Testis (tissue), 3 donors: Measurements from ENCODE around the gene CADPS2. TPM values are rescaled to one million over a fixed set of nuclear protein-coding genes. Genes with fewer than 3 reads are reported as not detected.

Experiments used
- DNase-seq: peaks from one replicate; pipeline ENCODE4 v3.0.0-alpha.2; 2019
- H3K27ac ChIP-seq, 2 donors: fragments of 200-600 bp; sonication (generic); one replicate each; pipeline ENCODE4 v1.5.1; 2019
- H3K27me3 ChIP-seq: fragments of 200-600 bp; sonication (generic); one replicate; pipeline ENCODE4 v1.5.1; 2019
- H3K36me3 ChIP-seq: fragments of 200-600 bp; sonication (generic); one replicate; pipeline ENCODE4 v1.5.1; 2017; ENCODE audit warnings: low read depth; ENCODE audit errors: missing control alignments
- H3K4me1 ChIP-seq: fragments of 200-600 bp; sonication (generic); one replicate; pipeline ENCODE4 v1.5.1; 2019
- H3K4me3 ChIP-seq, 2 donors: fragments of 200-600 bp; sonication (generic); one replicate each; pipeline ENCODE4 v1.5.1; 2017 to 2019
- H3K9me3 ChIP-seq: fragments of 200-600 bp; sonication (generic); one replicate; pipeline ENCODE4 v1.5.1; 2017
- POLR2A ChIP-seq: fragments of 450-650 bp; IDR thresholded peaks from one replicate; pipeline ENCODE4 v1.6.1; 2017; ENCODE audit warnings: antibody characterized with exemption, mild to moderate bottlenecking, moderate library complexity
- WGBS, 2 donors: methylation state at CpG; one replicate each; pipeline ENCODE4 v1.1.5; 2018; 5-methylcytosine and 5-hydroxymethylcytosine counted together
- intact Hi-C: fragments of 100-400 bp; cut with DNase I; formaldehyde crosslinking; loops from one replicate; pipeline ENCODE4 v1.15.1; 2023; ENCODE audit warnings: low total_unique reads
- polyA plus RNA-seq: library from polyadenylated mRNA; stranded (reverse); fragments of 350-450 nt; fragmentation: Illumina TruSeq; extraction: RNeasy Lipid Tissue Mini Kit (QIAGEN cat#74804); gene quantifications from one replicate; pipeline ENCODE4 v1.2.3, GENCODE V29; 2014; ENCODE audit warnings: low read depth, low replicate concordance; ENCODE audit not compliant: insufficient read depth
- total RNA-seq, 2 donors: library from RNA; depleted of rRNA; stranded (reverse); fragments of >200 nt; gene quantifications; one replicate each; pipeline ENCODE4 v1.2.3, GENCODE V29; 2016
- TF ChIP-seq, protein P1 (sequence below), 3 experiments: fragments of 450-650 bp in 2 of 3; fragments of 200-600 bp in 1 of 3; sonication (generic) in 1 of 3; IDR thresholded peaks; one replicate each; pipeline ENCODE4 v1.5.1; 2016 to 2019; ENCODE audit warnings: antibody characterized with exemption in 3 of 3, mild to moderate bottlenecking in 2 of 3, moderate library complexity in 1 of 3

CADPS2 gene
- total and polyA plus RNA-seq, 3 donors from 2014 or later: 6.0 to 9.9 (median 9.3) TPM

DNA sequence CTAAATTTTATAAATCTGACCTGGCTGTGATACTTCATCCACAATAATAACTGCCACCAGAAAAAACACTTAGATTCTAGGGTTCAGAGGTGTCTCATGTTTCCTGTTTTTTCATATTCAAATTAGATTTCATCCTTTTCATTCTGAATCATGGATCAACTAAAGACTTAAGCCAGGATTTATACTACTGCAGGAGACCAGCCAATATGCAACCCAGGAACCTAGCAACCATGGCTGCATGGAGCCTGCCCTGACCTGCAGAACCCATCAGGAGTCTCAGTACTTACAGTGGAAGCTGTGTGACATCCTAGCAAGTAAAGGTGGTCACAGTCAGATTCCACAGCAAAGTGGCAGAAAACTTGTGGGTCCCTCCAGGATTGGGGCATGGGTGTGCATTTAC, 143.0 kb downstream of the CADPS2 start:
- no peaks in the 10 kb centered on the region for H3K27me3 ChIP-seq
- no peaks in the 10 kb centered on the region for H3K9me3 ChIP-seq
- no peak overlapping the region for H3K27ac ChIP-seq
- no peak for DNase-seq
- intact Hi-C loops: no loop called here
- H3K36me3 ChIP-seq: no peaks in the 10 kb centered on the region
- H3K4me3 ChIP-seq: no peak overlapping the region
- TF ChIP-seq POLR2A: no peak
- TF ChIP-seq, protein P1, sequence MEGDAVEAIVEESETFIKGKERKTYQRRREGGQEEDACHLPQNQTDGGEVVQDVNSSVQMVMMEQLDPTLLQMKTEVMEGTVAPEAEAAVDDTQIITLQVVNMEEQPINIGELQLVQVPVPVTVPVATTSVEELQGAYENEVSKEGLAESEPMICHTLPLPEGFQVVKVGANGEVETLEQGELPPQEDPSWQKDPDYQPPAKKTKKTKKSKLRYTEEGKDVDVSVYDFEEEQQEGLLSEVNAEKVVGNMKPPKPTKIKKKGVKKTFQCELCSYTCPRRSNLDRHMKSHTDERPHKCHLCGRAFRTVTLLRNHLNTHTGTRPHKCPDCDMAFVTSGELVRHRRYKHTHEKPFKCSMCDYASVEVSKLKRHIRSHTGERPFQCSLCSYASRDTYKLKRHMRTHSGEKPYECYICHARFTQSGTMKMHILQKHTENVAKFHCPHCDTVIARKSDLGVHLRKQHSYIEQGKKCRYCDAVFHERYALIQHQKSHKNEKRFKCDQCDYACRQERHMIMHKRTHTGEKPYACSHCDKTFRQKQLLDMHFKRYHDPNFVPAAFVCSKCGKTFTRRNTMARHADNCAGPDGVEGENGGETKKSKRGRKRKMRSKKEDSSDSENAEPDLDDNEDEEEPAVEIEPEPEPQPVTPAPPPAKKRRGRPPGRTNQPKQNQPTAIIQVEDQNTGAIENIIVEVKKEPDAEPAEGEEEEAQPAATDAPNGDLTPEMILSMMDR (IDR thresholded peaks at IDR 0.05): no peak
- H3K4me1 ChIP-seq: no peaks in the 10 kb centered on the region

GRCh38 chr7:122738947-122739346, 147.3 kb downstream of the CADPS2 start:
- Histone ChIP-seq H3K27ac (no peak overlapping the region), H3K9me3 (no peaks in the 10 kb centered on the region), H3K36me3 (no peaks in the 10 kb centered on the region), H3K4me1 (no peaks in the 10 kb centered on the region), H3K4me3 (no peak overlapping the region), H3K27me3 (no peaks in the 10 kb centered on the region)
- DNase-seq: no peak
- intact Hi-C loops: no loop called here
- TF ChIP-seq, protein P1 (IDR thresholded peaks at IDR 0.05): no peak
- no peak for TF ChIP-seq POLR2A
- WGBS, 2 donors: 81 to 83% methylated on average over 2 of the region's 2 CpGs

DNA sequence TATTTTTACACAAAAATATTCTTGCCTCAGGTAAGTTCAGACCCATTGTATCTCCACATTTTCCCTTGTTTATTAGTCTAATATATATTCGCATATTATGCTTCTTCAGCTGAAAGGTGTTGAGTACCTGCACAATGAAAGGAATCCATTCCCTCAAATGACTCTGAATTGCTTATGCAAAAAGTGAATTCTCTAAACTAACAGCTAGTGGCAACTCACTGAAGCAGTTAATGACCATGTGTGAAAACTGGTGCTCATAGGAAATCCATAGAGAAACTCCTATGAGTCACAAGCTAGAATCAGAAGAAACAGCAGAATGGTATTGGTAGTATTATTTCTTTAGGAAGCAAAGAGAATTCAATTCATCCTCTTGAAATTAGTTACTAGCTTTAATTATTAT, 150.1 kb downstream of the CADPS2 start:
- no peak overlapping the region for H3K27ac ChIP-seq
- no peaks in the 10 kb centered on the region for H3K36me3 ChIP-seq
- intact Hi-C loops: no loop called here
- H3K9me3 ChIP-seq: no peaks in the 10 kb centered on the region
- TF ChIP-seq, protein P1 (IDR thresholded peaks at IDR 0.05): no peak
- no peak for TF ChIP-seq POLR2A
- H3K4me1 ChIP-seq: no peaks in the 10 kb centered on the region
- H3K4me3 ChIP-seq: no peak overlapping the region
- no peaks in the 10 kb centered on the region for H3K27me3 ChIP-seq
- WGBS, 2 donors: 91 to 92% methylated on average over 1 of the region's 1 CpG
- DNase-seq: no peak

GRCh38 chr7:122727759-122728158, 158.5 kb downstream of the CADPS2 start:
- Histone ChIP-seq H3K36me3 (no peaks in the 10 kb centered on the region), H3K4me1 (no peaks in the 10 kb centered on the region), H3K27me3 (no peaks in the 10 kb centered on the region), H3K27ac (no peak overlapping the region), H3K4me3 (no peak overlapping the region), H3K9me3 (no peaks in the 10 kb centered on the region)
- 83 to 94% methylated on average over 1 of the region's 1 CpG for WGBS, 2 donors
- no peak for TF ChIP-seq POLR2A
- TF ChIP-seq, protein P1 (IDR thresholded peaks at IDR 0.05): no peak
- DNase-seq: no peak
- intact Hi-C loops: no loop called here

GRCh38 chr7:122727354-122727753, 158.9 kb downstream of the CADPS2 start:
- H3K4me3 ChIP-seq: no peak overlapping the region
- H3K27ac ChIP-seq: no peak overlapping the region
- no peak for TF ChIP-seq POLR2A
- TF ChIP-seq, protein P1 (IDR thresholded peaks at IDR 0.05): no peak
- no peaks in the 10 kb centered on the region for H3K9me3 ChIP-seq
- H3K27me3 ChIP-seq: no peaks in the 10 kb centered on the region
- no peaks in the 10 kb centered on the region for H3K4me1 ChIP-seq
- no peaks in the 10 kb centered on the region for H3K36me3 ChIP-seq
- intact Hi-C loops: no loop called here
- no peak for DNase-seq
